GM21381 (cell line): Measurements from ENCODE around the gene C1orf50.
"Not testable (repeated sequence)": the region's sequence is repeated elsewhere in the genome, so short reads cannot be mapped to it uniquely, and the experiment has no call there.

ENCODE experiments used
- ATAC-seq: cut with Tn5 transposase; IDR thresholded peaks from one replicate; pipeline ENCODE4 v1.9.1; 2021; ENCODE audit warnings: mild to moderate bottlenecking, moderate library complexity; ENCODE audit not compliant: unreplicated experiment

C1orf50 gene

DNA sequence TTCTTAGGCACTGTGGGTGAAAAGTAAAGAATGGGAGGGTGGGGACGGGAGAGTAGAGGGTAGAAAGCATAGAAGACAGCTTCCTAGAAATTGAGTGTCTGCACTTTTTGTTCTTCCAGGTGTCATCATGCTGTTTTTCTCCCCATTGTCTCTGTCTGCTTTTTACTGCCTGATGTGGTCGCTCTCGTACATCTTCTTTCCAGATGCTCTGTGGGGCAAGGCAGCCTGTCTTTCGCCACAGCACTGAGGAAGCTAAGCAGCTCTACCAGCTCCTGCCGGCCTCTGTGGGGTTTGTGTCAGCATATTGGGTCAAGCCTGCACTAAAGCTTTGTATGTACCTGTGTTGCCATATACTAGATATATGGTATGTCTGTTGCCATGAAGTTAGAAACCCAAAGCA is 30.9 kb downstream of the C1orf50 start:
- no peak for ATAC-seq

DNA sequence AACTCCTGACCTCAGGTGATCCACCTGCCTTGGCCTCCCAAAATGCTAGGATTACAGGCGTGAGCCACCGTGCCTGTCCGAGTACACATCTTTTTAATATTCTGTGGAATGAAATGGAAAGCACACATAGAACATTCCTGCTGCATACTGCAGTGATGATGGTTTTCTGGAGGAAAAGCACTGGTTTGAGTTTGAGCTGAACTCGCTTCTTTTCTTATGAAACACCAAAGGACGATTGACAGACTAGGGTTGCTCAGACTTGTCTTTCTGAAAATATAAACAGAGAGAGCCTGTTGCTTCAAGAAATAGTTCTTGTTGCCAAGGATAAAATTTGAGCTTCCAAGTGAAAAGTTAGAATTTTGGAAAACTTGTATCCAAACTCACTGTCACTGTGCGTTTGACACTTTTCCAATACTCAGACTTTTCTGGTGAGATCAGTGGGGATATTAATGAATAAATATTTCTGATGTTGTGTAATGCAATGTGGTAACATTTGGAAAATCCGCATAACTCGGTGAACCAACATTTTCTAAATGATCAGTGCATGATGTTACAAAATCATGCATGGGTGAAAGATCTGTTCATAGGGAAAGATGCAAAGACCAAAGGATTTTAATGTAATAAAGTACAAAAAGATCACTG is 34.9 kb downstream of the C1orf50 start:
- ATAC-seq, result no peak

DNA sequence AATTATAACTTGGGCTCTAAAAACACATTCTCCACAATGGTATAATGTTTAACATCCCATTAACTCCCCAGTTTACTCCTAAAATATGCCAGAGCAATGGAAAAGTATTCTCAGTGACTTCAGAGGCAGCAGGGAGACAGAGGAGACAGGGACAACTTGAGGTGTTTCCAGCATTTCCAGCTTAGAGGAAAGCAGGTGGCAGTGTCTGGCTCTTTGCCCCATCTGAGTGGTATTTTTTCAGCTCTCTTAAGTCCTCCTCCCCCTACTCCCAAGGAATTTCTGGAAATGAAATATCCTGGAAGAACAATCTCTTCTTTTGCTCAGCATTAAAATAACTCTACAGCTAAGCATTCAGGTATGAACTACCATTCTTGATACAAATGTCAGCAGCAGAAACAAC is 39.1 kb downstream of the C1orf50 start:
- no peak for ATAC-seq

DNA sequence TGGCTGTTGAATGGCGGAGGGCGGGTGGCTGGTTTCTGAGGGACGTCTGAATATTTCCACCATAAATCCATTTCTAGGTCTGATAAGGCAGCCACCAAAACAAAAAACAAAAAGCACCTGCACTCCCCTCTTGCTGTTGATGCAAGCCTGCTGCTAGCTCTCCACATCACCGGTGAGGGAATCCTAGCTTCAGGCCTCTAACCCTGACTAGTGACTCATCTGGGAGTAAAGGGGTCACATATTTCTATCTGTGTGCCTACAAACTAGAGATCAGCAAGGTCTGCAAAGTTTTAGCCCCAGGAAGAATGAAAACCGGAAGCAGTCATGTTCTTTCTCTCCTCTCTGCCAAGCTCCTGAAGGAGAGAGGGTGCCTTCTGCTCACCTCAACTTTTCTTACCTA is 39.5 kb downstream of the C1orf50 start:
- no peak for ATAC-seq

DNA sequence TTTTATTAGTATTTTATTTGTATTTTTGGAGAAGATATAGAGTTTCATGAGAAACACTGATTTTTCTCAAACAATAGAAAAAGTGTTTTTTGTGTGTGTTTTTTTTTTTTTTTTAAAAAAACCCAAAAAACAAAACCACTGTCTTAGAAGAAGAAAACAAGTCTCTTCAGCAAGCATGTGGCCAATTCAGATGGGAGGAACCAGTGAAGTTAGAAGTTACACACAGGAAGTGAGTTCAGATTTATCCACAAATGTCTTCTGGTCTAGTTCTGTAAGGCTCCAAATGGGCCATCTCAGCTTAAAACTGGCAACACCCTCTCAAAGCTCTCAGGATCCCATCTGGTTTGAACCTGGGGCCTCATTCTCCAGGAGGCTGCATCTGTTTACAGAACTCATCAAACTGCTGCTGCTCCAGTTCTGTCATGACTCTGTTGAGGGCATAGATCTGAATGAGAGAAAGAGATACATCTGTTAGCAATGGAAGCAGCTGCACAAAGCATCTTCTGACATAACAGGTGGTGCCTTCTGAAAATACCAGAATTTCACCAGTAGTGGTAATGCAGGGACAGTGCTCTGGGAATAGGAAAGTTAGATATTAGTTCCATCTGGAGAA is 40.1 kb downstream of the C1orf50 start:
- ATAC-seq, result no peak

DNA sequence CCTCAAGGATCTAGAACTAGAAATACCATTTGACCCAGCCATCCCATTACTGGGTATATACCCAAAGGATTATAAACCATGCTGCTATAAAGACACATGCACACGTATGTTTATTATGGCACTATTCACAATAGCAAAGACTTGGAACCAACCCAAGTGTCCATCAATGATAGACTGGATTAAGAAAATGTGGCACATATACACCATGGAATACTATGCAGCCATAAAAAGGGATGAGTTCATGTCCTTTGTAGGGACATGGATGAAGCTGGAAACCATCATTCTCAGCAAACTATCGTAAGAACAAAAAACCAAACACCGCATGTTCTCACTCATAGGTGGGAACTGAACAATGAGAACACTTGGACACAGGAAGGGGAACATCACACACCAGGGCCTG is 47.8 kb downstream of the C1orf50 start:
- ATAC-seq, result not testable (repeated sequence)

DNA sequence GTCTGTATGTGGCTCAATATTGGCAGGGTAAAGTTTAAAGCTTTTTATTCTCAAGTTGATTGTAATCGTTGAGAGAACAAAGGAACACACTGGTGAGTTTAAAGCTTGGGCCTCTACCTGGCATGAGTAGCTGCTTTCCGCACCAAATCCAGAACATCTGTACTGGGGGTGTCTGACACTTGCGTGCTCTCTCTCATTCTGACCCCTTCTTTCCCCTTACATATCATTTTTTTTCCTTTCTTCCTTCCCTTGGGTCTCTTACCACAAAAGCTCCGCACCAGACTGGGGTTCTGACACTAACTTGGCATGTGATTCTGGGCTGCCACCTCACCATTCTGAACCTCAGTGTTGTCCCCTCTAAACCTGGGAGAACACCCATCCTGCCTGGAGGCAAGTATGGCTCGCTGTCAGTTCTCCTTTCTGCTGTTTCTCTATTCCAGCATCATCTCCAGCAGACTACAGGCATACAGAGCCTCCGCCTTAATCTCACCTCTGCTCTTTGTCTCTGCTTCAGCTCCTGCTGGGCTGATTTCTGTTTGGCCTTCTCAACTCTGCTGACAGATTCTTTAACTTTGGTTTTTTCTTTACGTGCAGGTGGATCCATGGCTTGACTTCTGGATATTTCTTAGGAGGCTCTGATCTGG is 49.0 kb downstream of the C1orf50 start:
- ATAC-seq, result no peak

DNA sequence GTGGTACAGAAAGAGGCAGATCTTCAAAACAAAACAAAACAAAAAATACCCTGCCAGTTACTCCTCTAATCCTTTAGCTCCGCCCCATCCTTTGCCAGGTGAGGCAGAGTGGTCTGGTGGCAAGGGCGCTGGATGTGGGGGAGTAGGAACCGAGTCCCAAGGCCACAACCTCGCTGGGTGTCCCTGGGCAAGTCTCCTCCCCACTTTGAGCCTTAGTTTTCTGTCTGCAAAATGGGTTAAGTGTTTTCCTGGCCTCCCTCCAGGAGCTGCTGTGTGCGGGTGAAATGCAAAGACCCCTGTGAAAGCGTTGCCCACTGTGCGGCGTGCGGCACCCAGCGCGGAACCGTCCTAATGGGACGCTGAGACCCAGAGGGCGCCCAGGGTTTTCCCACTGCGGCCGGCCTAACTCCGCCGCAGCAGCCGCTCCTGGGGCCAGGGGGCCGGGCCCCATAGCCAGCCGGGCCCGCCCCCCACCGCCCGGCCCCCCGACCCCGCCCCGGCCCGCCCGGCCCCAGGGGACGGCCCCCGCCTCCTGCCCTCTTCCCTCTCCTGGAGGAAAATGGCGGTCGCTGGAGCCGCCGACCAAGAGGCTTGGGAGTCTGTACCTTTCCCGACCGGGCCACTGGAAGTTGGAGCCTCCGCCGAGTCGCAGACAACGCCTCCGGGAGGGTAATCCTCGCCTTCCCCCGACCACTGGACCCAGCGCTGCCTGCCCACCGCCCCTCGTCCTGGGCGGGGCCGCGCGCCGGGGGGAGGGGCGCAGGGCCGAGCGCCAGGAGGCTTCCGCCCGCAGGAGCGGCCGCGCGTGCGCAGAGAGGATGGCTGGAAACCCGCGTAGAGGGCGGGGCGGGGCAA is 49.8 kb downstream of the C1orf50 start, which contains the start of the genes ERMAP and SVBP:
Gene ERMAP (plus strand): TSS at position 538 of the 855 bp plus-strand sequence. CDS start 13,327 bp downstream, outside the sequence.
Gene SVBP (minus strand): TSS at position 813 of the 855 bp plus-strand sequence. CDS start 853 bp downstream, outside the sequence.
- peak; percentile 85 for ATAC-seq

DNA sequence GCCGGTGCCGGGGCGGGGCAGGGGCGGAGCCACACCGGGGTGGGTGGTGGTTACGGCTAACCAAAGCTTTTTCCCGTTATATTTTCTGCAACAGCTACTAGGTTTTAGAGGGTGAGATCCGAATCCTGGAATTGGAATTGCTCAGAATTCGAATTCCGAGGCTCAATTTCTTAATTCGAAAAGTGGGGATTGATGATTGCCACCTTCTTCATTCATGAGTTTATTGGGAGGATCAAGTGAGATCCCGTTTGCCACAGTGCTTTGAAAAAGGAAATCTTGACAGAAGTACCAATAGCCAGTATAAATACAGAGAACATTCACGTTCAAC is 50.4 kb downstream of the C1orf50 start:
- peak; percentile 2 for ATAC-seq

DNA sequence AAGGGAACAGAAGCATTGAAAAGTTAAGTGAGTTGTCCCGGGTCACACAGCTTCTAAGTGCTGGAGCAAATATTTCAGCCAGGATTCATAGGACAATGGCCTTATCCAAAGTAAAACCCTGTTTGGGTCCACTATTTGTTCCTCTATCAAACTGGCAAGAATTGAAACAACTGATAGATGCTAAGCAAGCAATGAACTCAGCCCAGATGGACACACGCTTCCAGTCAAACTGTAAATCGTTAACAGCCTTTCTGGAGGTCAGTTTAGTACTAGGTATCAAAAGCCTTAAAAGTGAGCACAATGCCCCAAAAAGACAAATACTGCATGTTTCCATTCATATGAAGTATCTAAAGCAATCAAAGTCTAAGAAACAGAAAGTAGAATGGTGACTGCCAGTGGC is 50.9 kb downstream of the C1orf50 start:
- ATAC-seq, result no peak

DNA sequence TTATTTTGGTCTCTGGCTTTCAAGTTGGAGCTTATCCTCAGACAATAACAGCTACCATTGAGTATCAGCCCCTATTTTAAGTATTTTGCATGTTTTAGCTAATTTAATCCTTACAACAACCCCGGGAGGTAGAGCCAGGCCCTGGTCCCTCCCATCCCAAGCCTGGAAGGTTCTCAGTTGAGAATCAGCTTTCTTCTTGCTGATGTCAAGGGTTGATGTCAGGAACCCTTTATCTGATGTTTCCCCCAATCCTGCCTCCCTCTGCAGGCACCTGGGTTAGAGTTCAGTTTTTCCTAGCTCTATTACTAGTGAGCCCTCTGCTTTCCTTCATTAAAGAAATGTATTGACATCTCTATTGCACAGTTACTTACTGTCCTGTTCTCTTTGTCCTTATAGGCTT is 53.8 kb downstream of the C1orf50 start:
- ATAC-seq, result no peak

DNA sequence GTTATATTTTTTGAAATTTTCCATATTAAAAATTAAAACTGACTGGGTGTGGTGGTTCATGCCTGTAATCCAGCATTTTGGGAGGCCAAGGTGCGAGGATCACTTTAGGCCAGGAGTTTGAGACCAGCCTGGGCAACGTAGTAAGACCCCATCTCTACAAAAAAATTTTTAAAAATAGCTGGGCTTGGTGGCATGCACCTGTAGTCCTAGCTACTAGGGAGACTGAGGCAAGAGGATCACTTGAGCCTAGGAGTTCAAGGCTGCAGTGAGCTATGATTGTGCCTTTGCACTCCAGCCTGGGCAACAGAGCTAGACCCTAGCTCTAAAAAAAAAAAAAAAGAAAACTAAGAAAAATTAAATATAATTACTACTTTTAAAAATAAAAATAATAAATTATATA is 54.6 kb downstream of the C1orf50 start:
- ATAC-seq, result no peak

DNA sequence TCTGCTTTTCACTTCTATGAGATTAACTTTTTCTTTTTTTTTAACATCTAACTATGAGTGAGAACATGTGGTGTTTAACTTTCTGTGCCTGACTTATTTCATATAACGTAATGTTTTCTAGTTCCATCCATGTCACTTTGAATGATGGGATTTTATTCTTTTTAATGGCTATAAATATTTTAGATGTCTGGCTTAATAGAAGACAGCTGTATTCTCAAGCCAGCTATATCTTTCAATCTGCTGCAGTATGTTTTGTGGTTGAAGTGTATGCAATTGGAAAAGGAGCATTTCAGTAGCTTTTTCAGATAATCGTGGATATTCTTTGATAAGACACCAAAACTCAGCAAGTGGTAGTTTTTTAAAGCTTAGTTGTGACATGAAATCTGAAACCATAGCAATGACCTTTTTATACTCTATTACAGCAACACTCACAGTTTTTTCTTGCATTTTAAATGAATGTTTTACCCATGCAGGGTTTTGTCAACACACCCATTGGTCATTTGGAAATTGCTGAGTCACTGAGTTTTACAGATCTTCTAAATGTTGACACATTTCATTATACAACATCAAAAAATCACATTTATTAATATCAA is 55.8 kb downstream of the C1orf50 start:
- ATAC-seq, result no peak

DNA sequence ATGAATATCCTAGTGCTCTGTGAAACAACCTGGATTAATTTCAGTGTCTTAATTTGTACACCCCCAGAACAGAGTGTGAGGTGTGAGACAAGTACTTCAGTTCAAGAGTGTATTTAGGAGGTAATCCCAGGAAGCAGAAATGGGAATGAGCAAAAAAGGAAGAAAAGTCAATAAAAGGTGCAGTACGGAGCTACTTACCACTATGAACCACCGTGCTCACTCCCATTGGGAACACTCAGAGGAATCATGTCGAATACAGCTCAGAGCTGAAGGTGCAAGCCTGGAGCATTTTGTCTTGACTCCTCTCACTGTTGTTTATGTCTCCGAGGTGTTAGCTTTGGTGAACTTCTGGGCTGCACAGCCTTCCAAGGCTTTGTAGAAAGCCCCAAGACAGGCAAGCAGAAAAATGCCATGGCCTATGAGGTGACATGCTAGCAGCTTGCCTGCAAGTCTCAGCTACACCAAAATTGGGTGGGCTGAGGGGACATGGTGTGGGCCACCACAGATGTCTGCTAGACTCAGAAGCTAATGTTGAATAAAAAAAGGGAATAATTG is 57.5 kb downstream of the C1orf50 start:
- ATAC-seq, result no peak

DNA sequence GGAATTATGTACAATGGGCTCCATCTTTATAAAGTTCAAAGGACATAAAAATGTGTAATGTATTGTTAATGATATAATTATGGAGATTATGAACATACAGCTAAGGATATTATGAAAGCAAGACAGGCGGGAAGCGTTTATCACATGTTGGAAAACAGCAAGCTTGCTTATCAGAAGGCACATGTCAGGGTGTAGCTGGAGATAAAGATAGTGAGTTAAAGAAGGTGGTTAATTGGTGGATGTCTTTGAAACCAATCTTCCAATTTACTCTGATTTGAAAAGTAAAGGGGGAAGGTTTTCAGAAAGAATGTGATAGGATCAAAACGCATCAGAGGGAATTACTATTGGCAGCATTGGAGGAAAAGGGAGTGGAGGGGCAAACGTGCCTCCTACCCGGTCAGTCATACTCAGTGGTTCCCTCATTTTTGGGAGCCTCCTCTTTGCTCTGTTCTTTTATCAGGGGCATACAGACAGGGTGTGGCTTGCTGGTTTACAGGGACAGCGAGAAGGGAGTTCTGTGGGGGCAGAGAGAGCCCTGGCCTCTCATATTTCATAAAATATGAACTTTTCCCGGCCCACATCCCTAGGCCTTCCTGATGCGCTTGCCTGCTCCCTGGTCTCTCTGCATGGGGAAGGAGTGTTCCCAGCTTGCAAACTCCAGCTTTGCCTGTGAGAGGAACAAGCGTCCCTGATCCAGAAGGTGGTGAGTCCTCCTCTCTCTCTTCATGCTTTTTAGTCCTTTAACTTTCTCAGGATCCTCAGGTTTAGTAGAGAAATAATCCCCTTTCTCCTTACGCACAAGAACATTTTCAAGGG is 58.2 kb downstream of the C1orf50 start:
- ATAC-seq, result no peak
